Measurements from ENCODE around the gene RPP38. TPM values are rescaled to one million over a fixed set of nuclear protein-coding genes. Genes with fewer than 3 reads are reported as not detected.

RPP38 gene
- total and polyA plus RNA-seq, 2 of the 4 experiments (the other 2 are of a cell fraction), result 12.4 to 19.0 TPM

- in situ Hi-C loops (cut with MboI; ENCODE audit: low sequenced_read_pairs) (no loop called here), dilution Hi-C loops (cut with HindIII; ENCODE audit: low sequenced_read_pairs, unreplicated experiment) (no loop called here), intact Hi-C loops (cut with micrococcal nuclease) (no loop called here)
- Histone ChIP-seq H3K27ac (ENCODE audit: insufficient read depth, low read length) (no peak overlapping the region), H2AFZ (replicated peaks; ENCODE audit: low read length, poor library complexity) (no peak overlapping the region), H2BK20ac (ENCODE audit: low read depth, low read length) (no peak overlapping the region), H4K20me1 (ENCODE audit: insufficient read depth, low read length) (peaks cover 19% of the 10 kb centered on the region), H3K14ac (replicated peaks; ENCODE audit: low read depth, low read length) (no peak overlapping the region), H3K4me2 (ENCODE audit: low read depth, low read length) (peak overlapping the region; percentile 13; the same call in 1 of the 2 replicates), H3K23ac (ENCODE audit: low read depth, low read length) (no peak overlapping the region), H2AK9ac (replicated peaks; ENCODE audit: low read depth, low read length, poor library complexity) (no peak overlapping the region), H2BK120ac (ENCODE audit: low read depth, low read length) (no peak overlapping the region), H2BK5ac (ENCODE audit: low read depth, low read length, poor library complexity, severe bottlenecking) (no peak overlapping the region), H2BK15ac (ENCODE audit: low read depth, low read length) (no peak overlapping the region), H3K56ac (ENCODE audit: extremely low read depth, insufficient read depth, low read length) (no peak overlapping the region), H3K4me3 (ENCODE audit: insufficient read depth, low read depth, low read length) (no peak overlapping the region), H3K9me3 (ENCODE audit: control insufficient read depth, insufficient read depth, low read length) (no peaks in the 10 kb centered on the region), H4K5ac (ENCODE audit: low read depth, low read length) (no peak overlapping the region), H3K9ac (ENCODE audit: low read depth, low read length) (no peak overlapping the region), H3K36me3 (ENCODE audit: control insufficient read depth, insufficient read depth, low read length) (peaks cover 2% of the 10 kb centered on the region), H2AK5ac (ENCODE audit: low read depth, low read length) (no peak overlapping the region), H3K9me1 (ENCODE audit: insufficient read depth, low read length) (peaks cover 6% of the 10 kb centered on the region), H4K8ac (ENCODE audit: low read depth in 2 of 2, low read length in 2 of 2) (no peak overlapping the region), H4K91ac (ENCODE audit: insufficient read depth, low read depth, low read length) (no peak overlapping the region), H3K79me1 (ENCODE audit: low read depth in 1 of 2, low read length in 2 of 2) (peaks cover 43 to 57% of the 10 kb centered on the region in 2 experiments), H3K18ac (ENCODE audit: low read depth, low read length) (no peak overlapping the region), H3K4me1 (ENCODE audit: control insufficient read depth, insufficient read depth, low read length) (no peaks in the 10 kb centered on the region; the same call in 1 of the 2 replicates), H3K27me3 (ENCODE audit: control insufficient read depth, insufficient read depth, low read length) (no peaks in the 10 kb centered on the region), H3K4ac (ENCODE audit: low read depth, low read length) (no peak overlapping the region)
- peak; percentile 48; the same call in 1 of the 2 replicates for ATAC-seq (ENCODE audit: low read depth)
- TF ChIP-seq MXI1 (IDR thresholded peaks at IDR 0.05; ENCODE audit: borderline replicate concordance, low read depth, low read length), result no peak
- no peak for TF ChIP-seq FOS (IDR thresholded peaks at IDR 0.05; ENCODE audit: low read depth, low read length)
- TF ChIP-seq CTCF (conservative IDR thresholded peaks at IDR 0.05; ENCODE audit: low read depth, low read length), result no peak
- TF ChIP-seq RAD21 (IDR thresholded peaks at IDR 0.05; ENCODE audit: low read length), result no peak
- TF ChIP-seq CHD1 (IDR thresholded peaks at IDR 0.05; ENCODE audit: low read depth, low read length), result no peak
- TF ChIP-seq RCOR1 (IDR thresholded peaks at IDR 0.05; ENCODE audit: insufficient replicate concordance, low read length), result no peak
- no peak for TF ChIP-seq SMC3 (IDR thresholded peaks at IDR 0.05; ENCODE audit: low read depth, low read length)
- TF ChIP-seq NFE2L2 (IDR thresholded peaks at IDR 0.05; ENCODE audit: low read depth, low read length), result no peak
- no peak for TF ChIP-seq BHLHE40 (IDR thresholded peaks at IDR 0.05; ENCODE audit: low read depth, low read length)
- TF ChIP-seq ELK1 (IDR thresholded peaks at IDR 0.05; ENCODE audit: borderline replicate concordance, low read depth, low read length), result no peak
- no peak for TF ChIP-seq MAFK (IDR thresholded peaks at IDR 0.05; ENCODE audit: low read depth, low read length)
- no peak for TF ChIP-seq POLR2A (IDR thresholded peaks at IDR 0.05; ENCODE audit: low read depth, low read length)
- TF ChIP-seq MAZ (IDR thresholded peaks at IDR 0.05; ENCODE audit: borderline replicate concordance, low read depth, low read length), result no peak
- no peak for TF ChIP-seq USF2 (IDR thresholded peaks at IDR 0.05; ENCODE audit: low read depth, low read length)
- TF ChIP-seq RFX5 (IDR thresholded peaks at IDR 0.05; ENCODE audit: low read depth, low read length), result no peak
- TF ChIP-seq CEBPB (IDR thresholded peaks at IDR 0.05; ENCODE audit: low read depth, low read length), result no peak
- POLR2A ChIA-PET (ENCODE audit: unreplicated experiment), result no interaction called here
- CTCF ChIA-PET, result no interaction called here
- peak; percentile 86 for DNase-seq
- BruUV-seq (replicated peaks), result no TSS peak
- no CpG with 5 or more reads among the region's 4 CpGs for WGBS, 2 experiments (ENCODE audit: extremely low coverage in 2 of 2, insufficient read length in 1 of 2)
Measured at GRCh38 chr10:15144788-15145187, 47.6 kb downstream of the RPP38 start.
